ENCODE data around the gene MCU. TPM values are rescaled to one million over a fixed set of nuclear protein-coding genes. Genes with fewer than 3 reads are reported as not detected.

MCU gene
- total and polyA plus RNA-seq, 2 experiments from 2014 or later: 31.6 to 41.7 TPM

DNA sequence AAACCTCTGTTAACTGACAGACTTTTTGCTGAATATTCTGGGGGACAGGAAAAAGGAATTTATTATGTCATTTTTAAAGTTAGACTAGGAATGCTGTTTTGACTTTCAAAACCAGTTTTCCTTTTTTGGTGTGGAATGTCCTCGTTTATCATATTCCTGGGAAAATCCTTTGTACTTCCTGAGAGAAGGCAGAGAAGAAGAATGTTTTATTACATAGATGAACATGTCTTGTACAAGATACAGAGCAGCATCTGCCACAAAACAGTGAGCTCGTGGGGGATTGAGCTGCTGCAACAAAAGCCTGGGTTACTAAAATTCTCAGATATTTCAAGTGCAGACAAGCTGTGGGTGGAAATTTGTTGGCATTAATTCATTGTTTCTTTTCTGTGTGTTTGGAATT lies 20.2 kb downstream of the MCU start:
- H3K4me1 ChIP-seq (ENCODE audit: insufficient read depth): peaks cover 5% of the 10 kb centered on the region
- no peaks in the 10 kb centered on the region for H4K20me1 ChIP-seq (ENCODE audit: insufficient read depth, poor library complexity, severe bottlenecking)
- H3K9me2 ChIP-seq (replicated peaks; ENCODE audit: insufficient read depth): no peaks in the 10 kb centered on the region
- DNase-seq (ENCODE audit: low spot score): no peak
- no peaks in the 10 kb centered on the region for H3K9me3 ChIP-seq (ENCODE audit: low read depth)
- no peak overlapping the region for H3K4me3 ChIP-seq
- H3K4me2 ChIP-seq: no peak overlapping the region
- peak overlapping the region; percentile 29 for H3K27ac ChIP-seq
- H2AFZ ChIP-seq: no peak overlapping the region
- no peaks in the 10 kb centered on the region for H3K36me3 ChIP-seq (replicated peaks; ENCODE audit: insufficient read depth, low read depth)
- peaks cover 78% of the 10 kb centered on the region for H3K79me2 ChIP-seq
- no peaks in the 10 kb centered on the region for H3K27me3 ChIP-seq
- 36% methylated on average over 2 of the region's 2 CpGs for WGBS (ENCODE audit: low lambda C conversion rate, missing lambda C conversion rate)
- TF ChIP-seq EZH2 (IDR thresholded peaks at IDR 0.05; ENCODE audit: borderline replicate concordance) (no peak), EZH2phosphoT487 (IDR thresholded peaks at IDR 0.05; ENCODE audit: low read depth, severe bottlenecking, unreplicated experiment) (no peak)

- Histone ChIP-seq H3K36me3 (replicated peaks; ENCODE audit: insufficient read depth, low read depth) (no peaks in the 10 kb centered on the region), H3K4me3 (no peak overlapping the region), H3K4me2 (no peak overlapping the region), H3K9me3 (ENCODE audit: low read depth) (no peaks in the 10 kb centered on the region), H3K9me2 (replicated peaks; ENCODE audit: insufficient read depth) (no peaks in the 10 kb centered on the region), H3K27ac (no peak overlapping the region), H3K27me3 (no peaks in the 10 kb centered on the region), H2AFZ (no peak overlapping the region), H3K79me2 (peaks cover 59% of the 10 kb centered on the region), H4K20me1 (ENCODE audit: insufficient read depth, poor library complexity, severe bottlenecking) (peaks cover 4% of the 10 kb centered on the region), H3K4me1 (ENCODE audit: insufficient read depth) (no peaks in the 10 kb centered on the region)
- TF ChIP-seq EZH2phosphoT487 (IDR thresholded peaks at IDR 0.05; ENCODE audit: low read depth, severe bottlenecking, unreplicated experiment): no peak
- TF ChIP-seq CTCF (IDR thresholded peaks at IDR 0.05; ENCODE audit: poor library complexity): no peak
- TF ChIP-seq EZH2 (IDR thresholded peaks at IDR 0.05; ENCODE audit: borderline replicate concordance): no peak
- DNase-seq (ENCODE audit: low spot score): no peak
- WGBS (ENCODE audit: low lambda C conversion rate, missing lambda C conversion rate): 96% methylated on average over 2 of the region's 2 CpGs
These were observed 28.1 kb downstream of the MCU start for GRCh38 chr10:72719941-72720592.

DNA sequence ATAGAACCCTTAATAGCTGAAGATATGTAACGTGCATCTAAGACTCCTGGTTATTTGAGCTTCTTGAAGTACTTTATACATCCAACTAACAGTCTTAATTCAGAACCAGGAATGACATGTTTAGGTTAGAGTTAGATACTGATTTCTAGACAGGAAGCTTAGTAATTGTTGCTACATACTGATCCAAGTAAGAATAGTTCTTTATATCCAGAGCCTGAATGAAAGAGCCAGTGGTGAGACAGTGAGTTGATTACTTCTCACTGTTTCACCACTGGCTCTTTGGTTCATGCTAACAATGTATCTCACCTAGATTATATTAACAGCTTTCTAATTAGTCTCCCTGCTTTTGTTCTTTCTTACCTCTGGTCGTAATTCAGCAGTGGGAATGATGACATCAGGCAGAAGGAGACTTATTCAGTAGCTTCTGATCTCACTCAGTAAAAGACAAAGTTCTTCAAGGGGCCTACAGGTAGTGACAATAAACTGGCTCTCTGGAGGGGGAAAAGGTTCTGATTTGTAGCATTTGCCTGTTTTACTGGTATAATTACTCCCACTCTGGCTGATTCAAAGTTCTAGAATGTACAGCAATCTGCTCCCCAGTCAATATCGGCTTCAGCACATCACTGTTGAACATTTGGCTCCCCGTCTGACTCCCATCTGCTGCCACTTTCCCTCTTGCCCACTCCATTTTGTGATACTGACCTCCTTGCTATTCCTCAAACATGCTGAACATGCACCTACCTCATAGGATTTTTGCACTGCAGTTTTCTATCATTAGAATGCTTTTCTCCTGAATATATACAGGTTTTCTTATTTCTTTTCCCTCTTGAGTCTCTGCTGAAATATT lies 29.1 kb downstream of the MCU start:
- Histone ChIP-seq H3K4me2 (no peak overlapping the region), H3K36me3 (replicated peaks; ENCODE audit: insufficient read depth, low read depth) (no peaks in the 10 kb centered on the region), H3K4me1 (ENCODE audit: insufficient read depth) (no peaks in the 10 kb centered on the region), H3K9me2 (replicated peaks; ENCODE audit: insufficient read depth) (no peaks in the 10 kb centered on the region), H3K4me3 (no peak overlapping the region), H3K27ac (no peak overlapping the region), H3K79me2 (peaks cover 55% of the 10 kb centered on the region), H3K9me3 (ENCODE audit: low read depth) (no peaks in the 10 kb centered on the region), H4K20me1 (ENCODE audit: insufficient read depth, poor library complexity, severe bottlenecking) (peaks cover 4% of the 10 kb centered on the region), H2AFZ (no peak overlapping the region), H3K27me3 (no peaks in the 10 kb centered on the region)
- WGBS (ENCODE audit: low lambda C conversion rate, missing lambda C conversion rate): 90% methylated on average over 4 of the region's 4 CpGs
- TF ChIP-seq CTCF (IDR thresholded peaks at IDR 0.05; ENCODE audit: poor library complexity) (no peak), EZH2phosphoT487 (IDR thresholded peaks at IDR 0.05; ENCODE audit: low read depth, severe bottlenecking, unreplicated experiment) (no peak), EZH2 (IDR thresholded peaks at IDR 0.05; ENCODE audit: borderline replicate concordance) (no peak)
- no peak for DNase-seq (ENCODE audit: low spot score)

DNA sequence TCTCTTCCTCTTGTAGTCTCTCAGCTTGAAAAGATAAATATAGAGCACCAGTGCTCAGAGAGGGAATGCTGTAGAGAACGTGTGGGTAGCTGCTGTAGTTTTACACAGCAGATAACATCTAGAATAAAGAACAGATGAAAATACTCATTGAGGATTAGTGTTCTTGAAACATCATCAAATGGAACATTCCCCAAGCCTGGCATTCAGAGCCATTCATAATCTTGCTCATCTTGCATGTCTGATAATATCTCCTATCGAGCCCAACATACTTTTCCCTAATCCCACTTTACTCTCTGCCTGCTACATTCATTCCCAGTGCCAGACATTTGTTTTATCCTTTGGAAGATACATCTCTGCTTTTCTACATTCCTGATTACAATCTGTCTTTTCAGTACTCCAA lies 35.2 kb downstream of the MCU start:
- Histone ChIP-seq H3K4me2 (no peak overlapping the region), H3K79me2 (peaks cover 71% of the 10 kb centered on the region), H3K4me3 (no peak overlapping the region), H3K27ac (no peak overlapping the region), H3K9me3 (ENCODE audit: low read depth) (no peaks in the 10 kb centered on the region), H2AFZ (no peak overlapping the region), H3K36me3 (replicated peaks; ENCODE audit: insufficient read depth, low read depth) (no peaks in the 10 kb centered on the region), H3K27me3 (no peaks in the 10 kb centered on the region), H4K20me1 (ENCODE audit: insufficient read depth, poor library complexity, severe bottlenecking) (no peaks in the 10 kb centered on the region), H3K9me2 (replicated peaks; ENCODE audit: insufficient read depth) (no peaks in the 10 kb centered on the region), H3K4me1 (ENCODE audit: insufficient read depth) (peaks cover 8% of the 10 kb centered on the region)
- WGBS (ENCODE audit: low lambda C conversion rate, missing lambda C conversion rate): 45% methylated on average over 2 of the region's 2 CpGs
- no peak for TF ChIP-seq EZH2 (IDR thresholded peaks at IDR 0.05; ENCODE audit: borderline replicate concordance)
- no peak for TF ChIP-seq EZH2phosphoT487 (IDR thresholded peaks at IDR 0.05; ENCODE audit: low read depth, severe bottlenecking, unreplicated experiment)
- TF ChIP-seq CTCF (IDR thresholded peaks at IDR 0.05; ENCODE audit: poor library complexity): no peak
- no peak for DNase-seq (ENCODE audit: low spot score)
